Stimulated activated effector memory CD8-positive, alpha-beta T cell treated with anti-CD3 and anti-CD28 coated beads, Interleukin-12 subunit alpha, Interleukin-12 subunit beta, amount 100 ng/mL, for 72 hours (primary cell): ENCODE data around the gene TAPBPL.
A peak's percentile ranks its signal among the peaks of the same experiment; 100 is the strongest.
"Not testable (repeated sequence)": the region's sequence is repeated elsewhere in the genome, so short reads cannot be mapped to it uniquely, and the experiment has no call there.

ENCODE experiments used
- ATAC-seq: fragments of 150-1000 bp; cut with Tn5 transposase; 2 replicates; pipeline ENCODE4 v1.10.0; 2021
- DNase-seq, 2 donors: peaks; one replicate each; pipeline ENCODE4 v3.0.0; 2021 to 2022; ENCODE audit warnings: low spot score in 2 of 2
- H3K27ac Mint-ChIP-seq: one replicate; pipeline ENCODE4 v1.8.0; 2022; ENCODE audit warnings: mild to moderate bottlenecking, mixed read lengths
- H3K36me3 Mint-ChIP-seq: one replicate; pipeline ENCODE4 v1.8.0; 2022; ENCODE audit warnings: mild to moderate bottlenecking, mixed read lengths
- H3K4me1 Mint-ChIP-seq: one replicate; pipeline ENCODE4 v1.8.0; 2022; ENCODE audit warnings: mixed read lengths
- H3K4me3 Mint-ChIP-seq: one replicate; pipeline ENCODE4 v1.8.0; 2022; ENCODE audit warnings: mild to moderate bottlenecking, mixed read lengths
- H3K9me3 Mint-ChIP-seq: one replicate; pipeline ENCODE4 v1.8.0; 2022; ENCODE audit warnings: mixed read lengths

The TAPBPL gene

GRCh38 chr12:6489449-6489848 lies 37.6 kb downstream of the TAPBPL start:
- ATAC-seq (no peak), DNase-seq (no peak)
- H3K9me3 Mint-ChIP-seq, result no peaks in the 10 kb centered on the region
- no peak overlapping the region for H3K4me3 Mint-ChIP-seq
- no peak overlapping the region for H3K27ac Mint-ChIP-seq
- H3K4me1 Mint-ChIP-seq, result peaks cover 9% of the 10 kb centered on the region
- peaks cover 18% of the 10 kb centered on the region for H3K36me3 Mint-ChIP-seq

DNA sequence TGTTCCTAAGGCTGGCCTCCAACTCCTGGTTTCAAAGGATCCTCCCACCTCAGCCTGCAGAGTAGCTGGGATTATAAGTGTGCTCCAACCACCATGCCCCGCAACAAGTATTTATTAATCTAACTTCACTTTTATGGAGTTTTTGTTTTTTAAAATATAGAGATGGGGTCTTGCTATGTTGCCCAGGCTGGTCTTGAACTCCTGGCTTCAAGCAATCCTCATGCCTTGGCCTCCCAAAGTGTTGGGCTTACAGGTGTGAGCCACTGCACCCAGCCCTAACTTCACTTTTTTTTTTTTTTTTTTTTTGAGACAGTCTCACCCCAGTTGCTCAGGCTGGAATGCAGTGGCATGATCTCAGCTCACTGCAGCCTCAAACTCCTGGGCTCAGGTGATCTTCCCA lies 38.8 kb downstream of the TAPBPL start:
- ATAC-seq, H3K9me3 Mint-ChIP-seq, DNase-seq, H3K27ac Mint-ChIP-seq, H3K4me3 Mint-ChIP-seq: not testable (repeated sequence)
- Mint-ChIP-seq H3K36me3 (peaks cover 18% of the 10 kb centered on the region), H3K4me1 (peaks cover 20% of the 10 kb centered on the region)

DNA sequence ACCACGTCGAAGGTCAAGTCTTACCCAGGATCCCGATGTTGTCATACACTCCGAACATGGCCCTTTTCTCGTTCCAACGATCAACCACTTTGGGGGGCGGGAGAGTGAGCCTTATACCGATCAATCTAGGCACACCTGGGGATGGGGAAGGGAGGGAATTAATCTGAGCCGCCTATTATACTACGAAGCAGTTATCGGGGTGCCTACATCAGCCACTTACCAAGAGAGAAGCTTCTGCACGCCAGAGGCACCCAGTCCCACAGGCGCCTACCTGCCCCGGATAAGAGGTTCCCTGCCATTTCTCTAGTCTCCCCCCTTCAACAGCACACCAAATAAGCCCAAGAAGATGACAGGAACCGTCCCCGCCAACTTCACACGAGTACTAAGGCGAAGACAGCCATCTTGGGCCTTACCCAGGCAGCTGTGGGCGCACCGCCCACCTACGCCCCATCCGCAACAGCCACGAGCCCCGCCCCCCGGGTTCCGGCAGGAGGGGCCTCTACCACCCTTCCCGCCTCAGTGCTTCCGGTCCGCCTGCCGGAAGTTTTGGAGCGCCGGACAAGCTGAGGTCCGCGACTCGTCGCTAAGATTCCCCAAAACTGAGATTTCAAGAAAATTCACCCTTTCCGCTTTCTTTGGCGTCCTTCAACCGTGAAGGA lies 41.1 kb downstream of the TAPBPL start, which contains the start of gene MRPL51:
TSS of gene MRPL51 (minus strand) at position 425 of the 659 bp plus-strand sequence. CDS start at position 299, 126 bp downstream.
- H3K27ac Mint-ChIP-seq, result peak within 1 kb of the TSS; percentile 98
- peaks cover 18% of the 10 kb centered on the region for H3K36me3 Mint-ChIP-seq
- peaks cover 27% of the 10 kb centered on the region for H3K4me1 Mint-ChIP-seq
- DNase-seq (peak; percentile 97 to 98), ATAC-seq (peak; percentile 87)
- no peaks in the 10 kb centered on the region for H3K9me3 Mint-ChIP-seq
- peak within 1 kb of the TSS; percentile 88 for H3K4me3 Mint-ChIP-seq

GRCh38 chr12:6493497-6494257 lies 41.8 kb downstream of the TAPBPL start, which contains the start of gene NCAPD2:
Gene NCAPD2 (plus strand): TSS chr12:6494102. CDS start chr12:6495099, 997 bp downstream.
- ATAC-seq, result peak; percentile 92
- peak within 1 kb of the TSS; percentile 98 for H3K27ac Mint-ChIP-seq
- peak; percentile 86 to 95 for DNase-seq
- peaks cover 27% of the 10 kb centered on the region for H3K4me1 Mint-ChIP-seq
- H3K36me3 Mint-ChIP-seq, result peaks cover 18% of the 10 kb centered on the region
- peak within 1 kb of the TSS; percentile 88 for H3K4me3 Mint-ChIP-seq
- no peaks in the 10 kb centered on the region for H3K9me3 Mint-ChIP-seq

DNA sequence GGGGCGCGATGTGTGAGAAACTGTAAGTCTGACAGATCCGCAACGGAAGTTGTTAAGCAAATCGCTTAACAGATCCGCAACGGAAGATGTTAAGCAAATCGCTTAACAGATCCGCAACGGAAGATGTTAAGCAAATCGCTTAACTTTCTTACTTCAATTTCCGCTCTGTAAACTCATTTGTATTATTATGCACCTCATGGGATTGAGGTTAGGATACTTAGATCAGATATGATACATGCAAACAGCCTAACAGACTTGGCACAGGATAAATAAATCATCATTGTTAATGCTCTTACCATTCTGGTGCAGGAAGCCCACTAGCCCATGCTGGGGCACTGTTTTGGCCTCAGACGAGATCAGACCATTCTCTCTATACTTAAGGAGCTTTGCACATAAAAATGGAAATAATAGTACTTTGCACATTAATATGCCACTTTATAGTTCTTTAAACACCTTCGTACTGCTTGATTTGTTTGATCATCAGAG lies 42.5 kb downstream of the TAPBPL start:
- H3K4me1 Mint-ChIP-seq, result peaks cover 27% of the 10 kb centered on the region
- ATAC-seq (peak; percentile 55), DNase-seq (no peak)
- no peaks in the 10 kb centered on the region for H3K9me3 Mint-ChIP-seq
- H3K4me3 Mint-ChIP-seq, result peak overlapping the region; percentile 88
- H3K27ac Mint-ChIP-seq, result peak overlapping the region; percentile 98
- peaks cover 18% of the 10 kb centered on the region for H3K36me3 Mint-ChIP-seq

GRCh38 chr12:6494968-6495367 lies 43.1 kb downstream of the TAPBPL start:
- peak overlapping the region; percentile 88 for H3K4me3 Mint-ChIP-seq
- H3K9me3 Mint-ChIP-seq, result no peaks in the 10 kb centered on the region
- ATAC-seq (no peak), DNase-seq (no peak)
- H3K36me3 Mint-ChIP-seq, result peaks cover 18% of the 10 kb centered on the region
- H3K4me1 Mint-ChIP-seq, result peaks cover 27% of the 10 kb centered on the region
- peak overlapping the region; percentile 98 for H3K27ac Mint-ChIP-seq

GRCh38 chr12:6497291-6497690 lies 45.4 kb downstream of the TAPBPL start:
- H3K9me3 Mint-ChIP-seq, H3K36me3 Mint-ChIP-seq, H3K27ac Mint-ChIP-seq, DNase-seq, ATAC-seq, H3K4me3 Mint-ChIP-seq: not testable (repeated sequence)
- peaks cover 22% of the 10 kb centered on the region for H3K4me1 Mint-ChIP-seq

DNA sequence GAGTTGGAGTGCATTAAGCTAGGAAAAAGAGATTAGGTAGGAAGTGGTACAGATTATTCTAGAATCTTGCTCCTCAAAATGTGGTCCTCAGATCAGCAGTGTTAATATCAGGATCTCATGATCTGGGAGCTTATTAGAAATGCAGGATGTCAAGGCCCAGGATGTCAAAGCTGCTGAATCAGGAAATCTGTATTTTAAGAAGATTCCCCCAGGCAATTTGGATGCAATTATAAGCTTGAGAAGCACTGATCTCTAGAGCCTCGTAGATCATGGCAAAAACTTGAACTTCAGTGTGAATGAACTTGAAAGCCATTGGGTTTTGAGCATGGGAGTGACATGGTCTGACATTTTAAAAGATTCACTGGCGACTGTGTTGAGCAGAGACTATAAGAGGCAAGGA lies 48.6 kb downstream of the TAPBPL start:
- Mint-ChIP-seq H3K9me3 (no peaks in the 10 kb centered on the region), H3K36me3 (peaks cover 14% of the 10 kb centered on the region), H3K4me3 (no peak overlapping the region), H3K4me1 (peaks cover 8% of the 10 kb centered on the region), H3K27ac (no peak overlapping the region)
- DNase-seq (no peak), ATAC-seq (no peak)

DNA sequence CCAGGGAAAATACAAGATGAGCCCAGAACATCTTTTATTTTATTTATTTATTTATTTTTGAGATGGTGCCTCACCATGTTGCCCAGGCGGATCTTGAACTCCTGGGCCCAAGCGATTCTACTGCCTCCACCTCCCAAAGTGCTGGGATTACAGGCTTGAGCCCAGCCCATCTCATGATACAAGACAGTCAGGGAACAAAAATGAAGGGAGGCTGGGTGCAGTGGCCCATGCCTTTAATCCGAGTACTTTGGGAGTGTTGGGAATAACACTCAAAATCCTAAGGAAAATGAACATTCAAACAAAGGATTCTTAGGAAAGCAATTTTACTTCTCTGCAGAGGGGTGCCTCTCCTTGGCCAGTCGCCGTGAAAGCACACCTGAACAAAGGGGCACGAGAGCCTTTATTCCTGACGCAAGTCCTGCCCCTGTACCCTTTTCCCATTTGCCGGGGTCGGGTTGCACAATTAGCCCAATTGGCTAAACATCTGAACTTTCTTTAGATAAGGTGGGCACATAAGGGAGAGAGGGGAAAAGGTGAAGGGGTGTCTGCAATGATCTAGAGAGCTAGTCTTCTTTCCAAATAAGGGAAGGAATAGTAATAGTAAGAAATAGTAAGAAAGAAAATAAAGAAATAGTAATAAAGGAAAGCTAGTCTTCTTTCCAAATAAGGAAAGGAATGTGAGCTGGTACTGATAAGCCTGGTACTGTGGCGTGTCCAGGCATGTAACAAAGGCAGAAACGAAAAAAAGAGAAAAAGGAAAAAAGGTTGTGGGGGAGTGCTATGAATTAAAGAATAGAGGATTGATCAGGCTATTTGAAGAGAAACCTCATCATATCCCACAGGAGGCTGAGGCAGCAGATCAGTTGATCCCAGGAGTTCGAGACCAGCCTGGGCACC lies 55.5 kb downstream of the TAPBPL start:
- H3K27ac Mint-ChIP-seq, result no peak overlapping the region
- H3K9me3 Mint-ChIP-seq, result no peaks in the 10 kb centered on the region
- DNase-seq, result no peak
- no peak overlapping the region for H3K4me3 Mint-ChIP-seq
- ATAC-seq, result no peak
- peaks cover 80% of the 10 kb centered on the region for H3K36me3 Mint-ChIP-seq
- H3K4me1 Mint-ChIP-seq, result no peaks in the 10 kb centered on the region

DNA sequence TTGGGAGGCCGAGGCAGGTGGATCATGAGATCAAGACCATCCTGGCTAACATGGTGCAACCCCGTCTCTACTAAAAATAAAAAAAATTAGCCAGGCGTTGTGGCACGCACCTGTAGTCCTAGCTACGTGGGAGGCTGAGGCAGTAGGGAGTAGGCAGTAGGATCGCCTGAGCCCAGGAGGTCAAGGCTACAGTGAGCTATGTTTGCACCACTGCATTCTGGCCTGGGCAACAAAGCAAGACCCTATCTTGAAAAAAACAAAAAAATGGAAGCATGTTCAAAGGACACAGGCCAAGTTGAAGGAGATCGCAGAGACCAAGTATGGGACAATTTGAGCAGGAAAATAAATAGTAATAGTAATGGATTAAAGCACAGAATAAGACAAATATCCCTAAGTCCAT lies 56.2 kb downstream of the TAPBPL start:
- Mint-ChIP-seq H3K36me3 (peaks cover 88% of the 10 kb centered on the region), H3K4me3 (no peak overlapping the region), H3K9me3 (no peaks in the 10 kb centered on the region), H3K27ac (no peak overlapping the region), H3K4me1 (no peaks in the 10 kb centered on the region)
- ATAC-seq, result no peak
- DNase-seq, result no peak
